ENCODE results near the gene CAMKMT. TPM values are rescaled to one million over a fixed set of nuclear protein-coding genes. Genes with fewer than 3 reads are reported as not detected.

CAMKMT gene
- total RNA-seq, 2 experiments from 2014 or later, result 11.3 to 12.0 TPM

DNA sequence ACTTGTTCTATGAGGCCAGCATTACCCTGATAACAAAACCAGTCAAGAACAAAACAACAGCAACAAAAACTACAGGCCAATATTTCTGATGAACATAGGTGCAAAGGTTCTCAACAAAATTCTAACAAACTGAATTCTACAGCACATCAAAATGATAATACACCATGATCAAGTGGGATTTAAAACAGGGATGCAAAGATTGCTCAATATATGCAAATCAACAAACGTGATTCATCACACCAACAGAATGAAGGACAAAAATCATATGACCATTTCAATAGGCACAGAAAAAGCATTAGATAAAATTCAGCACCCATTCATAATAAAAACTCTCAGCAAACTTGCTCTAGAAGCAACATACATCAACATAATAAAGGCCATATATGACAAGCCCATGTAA is 173.6 kb downstream of the CAMKMT start:
- POLR2A ChIA-PET, result no interaction called here
- CTCF ChIA-PET, result no interaction called here

GRCh38 chr2:44537264-44537663 is 175.5 kb downstream of the CAMKMT start:
- POLR2A ChIA-PET, result no interaction called here
- CTCF ChIA-PET, result no interaction called here

DNA sequence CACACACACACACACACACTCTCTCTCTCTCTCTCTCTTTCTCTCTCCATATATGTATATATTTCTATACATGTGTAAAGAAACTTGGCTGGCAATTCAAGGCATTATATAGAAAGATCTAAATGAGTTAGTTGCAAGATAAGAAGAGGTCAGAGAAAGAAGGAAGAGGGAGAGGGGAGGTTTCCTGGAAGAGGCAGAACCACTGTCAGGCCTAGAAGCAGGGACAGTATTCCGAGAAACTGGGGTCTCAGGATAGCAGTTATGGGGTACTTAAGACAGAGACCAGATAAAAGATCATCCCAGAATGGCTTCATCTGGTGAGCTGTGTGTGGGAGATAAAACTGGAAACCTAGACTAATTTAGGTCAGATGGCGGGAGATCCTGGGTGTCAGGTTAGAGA is 180.8 kb downstream of the CAMKMT start:
- ChIA-PET POLR2A (no interaction called here), CTCF (no interaction called here)

DNA sequence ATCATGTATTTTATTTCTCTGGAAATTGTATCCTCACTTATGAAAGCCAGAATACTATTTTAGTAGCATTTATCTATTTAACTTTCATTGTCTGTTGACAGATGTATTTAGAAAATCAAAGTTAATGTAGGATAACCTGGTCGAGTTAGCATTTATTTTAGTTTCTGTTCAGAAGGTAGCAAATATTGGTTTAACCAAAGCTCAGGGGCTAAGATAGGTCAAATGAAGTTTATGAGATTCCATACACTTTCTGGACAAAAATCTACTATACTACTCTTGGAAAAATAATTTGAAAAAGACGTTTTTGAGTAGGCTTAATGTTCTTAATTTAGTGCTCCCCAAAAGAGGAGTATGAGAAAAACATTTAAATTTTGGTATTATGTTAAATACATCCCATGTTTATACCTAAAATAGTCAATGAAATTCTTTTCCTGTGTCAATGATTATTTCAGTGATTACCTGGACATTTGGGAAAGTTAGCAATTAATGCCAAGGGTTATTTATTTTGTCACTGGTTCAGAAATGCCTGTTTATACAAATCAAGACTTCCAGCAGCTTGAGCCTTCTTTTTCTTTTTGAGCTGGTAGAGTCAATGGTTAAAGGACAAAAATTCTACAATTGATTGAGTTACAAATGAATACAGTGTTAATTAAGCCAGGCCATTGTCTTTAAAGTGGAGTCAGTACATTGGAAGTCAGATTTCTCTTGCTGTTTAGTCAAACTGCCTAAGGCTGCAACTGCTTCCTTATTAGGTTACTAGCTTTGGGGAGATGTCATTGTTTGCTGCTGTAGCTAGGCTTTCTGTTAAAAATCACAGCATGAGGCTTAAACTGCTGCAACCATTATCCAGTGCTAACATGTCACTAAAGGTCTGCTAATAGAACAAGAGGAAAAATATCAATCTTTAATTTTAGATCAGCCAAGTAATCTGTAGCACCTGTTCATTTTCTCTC is 182.3 kb downstream of the CAMKMT start:
- ChIA-PET CTCF (interaction anchor here (0.7 kb wide), 1 partner anchor 65 kb away, joined by 3 read pairs; no protein-coding TSS in a partner anchor), POLR2A (no interaction called here)

DNA sequence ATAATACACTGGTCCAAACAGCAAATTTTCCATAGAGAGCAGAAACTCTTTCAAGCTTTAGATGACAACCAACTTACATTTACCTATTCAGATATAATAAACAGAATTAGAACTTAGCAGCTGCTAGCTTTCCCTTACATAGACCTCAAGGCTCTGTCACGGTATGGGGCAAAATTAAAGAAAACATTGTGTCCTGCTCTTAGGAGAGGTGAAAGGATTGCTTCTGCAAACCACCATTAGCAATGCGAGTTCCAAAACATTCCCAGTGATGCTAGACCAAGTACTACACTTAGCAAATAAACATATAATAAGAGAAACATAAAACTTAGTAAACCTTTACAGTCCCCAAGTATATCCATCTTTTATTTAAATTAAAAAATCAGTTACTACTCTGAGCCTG is 183.3 kb downstream of the CAMKMT start:
- ChIA-PET POLR2A (no interaction called here), CTCF (no interaction called here)

DNA sequence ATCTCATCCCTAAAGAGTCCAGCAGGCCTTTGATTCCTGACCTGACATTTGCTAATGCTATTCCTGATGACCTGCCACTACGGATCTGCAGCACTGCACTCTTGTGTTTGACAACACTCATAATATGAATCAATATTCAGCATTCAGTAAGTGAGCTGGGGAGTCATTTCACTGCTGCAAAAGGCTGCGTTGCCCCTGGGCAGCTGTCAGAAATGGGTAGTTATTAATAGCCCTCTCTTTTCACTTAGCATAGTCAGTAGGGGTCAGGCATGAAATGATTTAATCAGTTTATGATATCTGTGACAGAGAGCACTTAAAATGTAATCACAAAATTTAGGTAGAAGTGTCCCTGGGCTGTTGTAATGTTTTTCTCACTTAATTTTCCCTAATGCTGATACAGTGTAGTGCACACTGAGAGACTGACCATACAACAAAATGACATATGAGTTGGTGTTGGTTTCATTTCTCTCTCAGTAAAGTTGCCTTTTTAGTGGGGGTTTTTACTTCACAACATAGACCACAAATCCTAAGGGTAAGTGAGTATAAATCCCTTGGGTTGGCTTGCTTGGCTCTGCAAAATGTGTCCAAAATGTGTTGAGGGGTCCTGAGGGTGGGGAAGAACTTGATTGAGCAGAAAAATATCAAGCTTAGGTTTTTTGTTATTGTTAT is 184.8 kb downstream of the CAMKMT start:
- ChIA-PET CTCF (no interaction called here), POLR2A (no interaction called here)

DNA sequence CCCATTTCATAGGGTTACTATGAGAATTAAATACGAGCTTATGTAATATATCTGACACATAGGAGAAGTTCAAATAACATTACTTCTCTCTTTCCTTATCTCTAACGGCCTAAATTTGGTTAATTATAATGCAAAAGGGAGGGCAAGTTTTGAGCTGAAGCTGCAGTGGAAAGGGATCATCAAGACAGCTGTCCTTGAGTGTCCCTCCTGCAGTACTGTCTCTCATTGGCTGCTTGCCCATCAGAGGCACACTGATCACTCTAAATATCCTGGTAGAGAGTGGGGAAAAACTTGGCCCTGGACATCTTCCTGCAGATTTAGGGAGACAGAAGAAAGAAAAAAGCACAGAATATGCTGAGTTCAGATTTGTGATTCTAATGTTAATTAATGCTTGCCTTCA is 186.0 kb downstream of the CAMKMT start:
- CTCF ChIA-PET, result no interaction called here
- POLR2A ChIA-PET, result no interaction called here

DNA sequence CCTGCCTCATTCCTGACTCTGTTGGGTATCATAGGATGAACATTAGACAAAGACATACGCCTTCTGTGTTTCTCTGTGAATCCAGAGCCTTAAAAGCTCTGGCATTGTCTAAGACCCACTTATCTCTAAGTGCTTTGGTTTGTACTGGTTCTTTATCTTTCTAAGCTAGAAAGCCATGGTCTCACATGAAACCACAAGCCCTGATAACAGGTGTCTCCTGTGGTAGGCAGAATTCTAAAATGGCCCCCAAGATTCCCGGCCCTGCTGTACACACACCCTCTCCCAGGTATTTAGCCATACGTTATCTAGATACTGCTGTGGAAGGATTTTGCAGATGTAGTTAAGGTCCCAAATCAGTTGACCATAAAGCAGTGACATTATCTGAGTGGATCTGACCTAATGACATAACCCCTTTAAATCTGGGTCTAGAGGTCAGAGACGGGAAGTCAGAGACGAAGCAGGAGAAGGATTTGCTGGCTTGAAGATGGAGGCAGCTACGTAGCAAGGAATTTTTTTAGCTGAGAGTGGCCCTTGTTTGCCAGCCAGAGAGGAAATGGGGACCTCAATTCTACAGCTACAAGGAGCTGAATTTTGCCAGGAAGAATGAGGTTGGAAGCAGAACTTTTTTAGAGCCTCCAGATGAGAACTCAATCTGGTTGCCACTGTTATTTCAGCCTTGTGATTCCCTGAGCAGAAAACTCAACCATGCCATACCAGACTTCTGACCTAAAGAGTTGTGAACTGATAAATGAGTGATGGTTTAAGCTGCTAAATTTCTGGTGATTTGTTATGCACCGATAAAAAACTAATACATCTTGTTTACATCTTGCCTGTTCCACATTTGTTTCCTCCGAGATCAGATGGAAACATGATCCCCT is 186.7 kb downstream of the CAMKMT start:
- CTCF ChIA-PET, result interaction anchor here (1.1 kb wide), 1 partner anchor 69 kb away, joined by 4 read pairs; no protein-coding TSS in a partner anchor
- POLR2A ChIA-PET, result interaction anchor here (0.6 kb wide), 1 partner anchor 254 kb away, joined by 16 read pairs; no protein-coding TSS in a partner anchor

DNA sequence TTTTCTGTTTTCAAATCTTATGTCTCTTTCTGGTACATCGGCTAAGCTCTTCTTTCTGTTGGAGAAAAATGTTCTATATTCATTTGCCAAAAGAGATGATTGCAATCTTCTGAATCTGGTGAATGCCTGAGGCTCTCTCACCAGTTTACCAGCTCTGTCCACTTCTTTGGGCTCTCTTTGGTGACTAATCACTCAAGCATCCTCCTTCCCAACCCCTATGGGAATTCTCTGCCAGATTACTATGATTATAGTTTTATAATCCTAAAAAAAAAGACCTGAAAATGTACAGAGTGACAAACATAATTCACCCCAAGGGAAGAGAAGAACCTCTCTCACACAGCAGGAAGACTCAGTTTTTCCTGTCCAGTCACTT is 187.3 kb downstream of the CAMKMT start:
- ChIA-PET CTCF (interaction anchor here (1.1 kb wide), 1 partner anchor 70 kb away, joined by 4 read pairs; no protein-coding TSS in a partner anchor), POLR2A (no interaction called here)

DNA sequence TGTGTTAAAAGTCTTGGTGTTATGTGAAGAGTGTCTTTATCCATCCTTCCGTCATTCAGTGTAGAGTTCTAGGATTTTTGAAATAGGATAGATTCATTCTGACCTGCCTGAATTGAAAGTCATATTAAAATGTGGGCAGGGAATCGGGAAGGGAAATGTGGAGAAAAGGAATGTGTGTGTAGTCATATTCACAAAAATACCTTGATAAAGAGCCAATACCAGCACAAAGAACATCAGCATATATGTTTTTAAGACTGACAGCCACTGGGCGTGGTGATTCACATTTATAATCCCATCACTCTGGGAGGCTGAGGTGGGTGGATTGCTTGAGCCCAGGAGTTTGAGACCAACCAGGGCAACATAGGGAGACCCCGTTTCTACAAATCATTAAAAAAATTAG is 188.1 kb downstream of the CAMKMT start:
- ChIA-PET POLR2A (no interaction called here), CTCF (no interaction called here)

DNA sequence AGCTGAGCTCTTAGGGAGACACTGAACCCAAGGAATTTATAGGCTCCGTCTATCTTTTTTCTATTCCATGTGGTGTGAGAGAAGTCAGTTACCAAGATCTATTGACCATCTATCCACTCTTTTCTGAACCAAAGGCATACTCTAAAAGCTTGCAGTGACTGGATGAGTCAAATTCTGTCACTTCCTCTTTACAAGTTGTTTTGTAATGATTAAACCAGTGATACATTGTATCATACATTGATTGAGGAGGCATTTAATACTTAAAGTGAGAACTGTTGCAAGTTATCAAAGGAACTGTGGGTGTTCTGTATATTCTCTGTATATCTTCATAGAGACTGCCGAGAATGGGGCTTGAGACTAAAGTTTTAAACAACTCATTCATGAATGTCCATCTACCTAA is 188.8 kb downstream of the CAMKMT start:
- ChIA-PET CTCF (no interaction called here), POLR2A (no interaction called here)

GRCh38 chr2:44551497-44551896 is 189.8 kb downstream of the CAMKMT start:
- POLR2A ChIA-PET, result no interaction called here
- CTCF ChIA-PET, result no interaction called here

- ChIA-PET CTCF (no interaction called here), POLR2A (no interaction called here)
Measured at GRCh38 chr2:44553456-44553855, 191.7 kb downstream of the CAMKMT start.

DNA sequence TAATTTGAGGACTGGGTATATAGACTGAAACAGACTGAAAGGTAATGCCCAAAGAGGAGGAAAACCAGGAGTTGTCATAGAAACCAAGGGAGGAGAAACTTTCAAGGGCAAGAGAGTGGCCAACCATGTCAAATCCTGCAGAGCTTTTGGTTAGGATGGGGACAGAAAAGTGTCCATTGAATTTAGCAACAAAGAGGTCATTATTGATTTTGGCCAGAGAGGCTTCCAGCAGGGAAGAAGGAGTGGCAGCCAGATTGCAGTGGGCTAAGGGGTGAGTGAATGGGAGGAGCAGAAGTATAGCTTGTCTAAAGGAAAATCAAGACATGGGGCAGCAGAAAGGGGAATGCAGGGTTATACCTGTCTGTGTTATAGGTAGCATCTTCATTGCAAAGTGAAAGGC is 194.0 kb downstream of the CAMKMT start:
- POLR2A ChIA-PET, result no interaction called here
- CTCF ChIA-PET, result interaction anchor here (0.6 kb wide), 1 partner anchor 586 kb away, joined by 3 read pairs; no protein-coding TSS in a partner anchor

DNA sequence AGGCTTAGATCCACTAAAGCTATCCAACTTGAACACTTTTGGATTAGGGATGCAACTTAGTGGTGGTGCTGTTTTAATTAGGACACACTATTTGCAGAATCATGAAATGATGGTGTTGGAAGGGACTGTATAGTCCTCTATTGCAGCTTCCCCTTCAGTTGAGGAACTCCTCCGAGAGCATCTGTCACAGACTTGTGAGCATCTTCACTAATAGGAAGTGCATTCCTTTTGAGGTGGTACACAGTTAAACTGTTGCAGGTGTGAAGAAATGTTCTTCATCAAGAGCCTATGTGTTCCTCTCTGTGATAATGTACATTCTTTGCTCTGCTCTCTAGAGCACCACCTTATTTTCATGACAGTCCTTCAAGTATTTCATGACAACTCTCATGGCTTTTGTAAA is 197.4 kb downstream of the CAMKMT start:
- CTCF ChIA-PET, result no interaction called here
- POLR2A ChIA-PET, result no interaction called here

- CTCF ChIA-PET, result interaction anchor here (0.8 to 1.6 kb wide), 3 partner anchors 59 to 396 kb away, joined by 3 to 6 read pairs (median 3); no protein-coding TSS in a partner anchor
- POLR2A ChIA-PET, result no interaction called here
Measured at GRCh38 chr2:44560352-44560751, 198.6 kb downstream of the CAMKMT start.

- CTCF ChIA-PET, result interaction anchor here (1.6 kb wide), 1 partner anchor 395 kb away, joined by 6 read pairs; no protein-coding TSS in a partner anchor
- POLR2A ChIA-PET, result no interaction called here
Measured at GRCh38 chr2:44560941-44561340, 199.2 kb downstream of the CAMKMT start.

DNA sequence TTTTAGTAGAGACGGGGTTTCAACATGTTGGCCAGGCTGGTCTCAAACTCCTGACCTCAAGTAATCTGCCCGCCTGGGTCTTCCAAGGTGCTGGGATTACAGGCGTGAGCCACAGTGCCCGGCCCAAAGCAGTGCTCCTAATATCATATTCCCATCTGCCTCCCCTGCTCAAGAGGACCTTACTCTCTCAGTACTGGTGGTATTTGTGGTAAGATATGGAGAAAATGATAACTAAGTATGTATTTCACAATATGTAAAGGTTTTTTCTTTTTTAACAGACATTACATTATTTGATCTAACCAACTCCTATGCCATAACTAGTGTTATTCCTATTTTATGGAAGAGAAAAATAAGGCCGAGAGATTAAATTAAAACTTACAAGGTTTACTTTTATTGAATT is 201.0 kb downstream of the CAMKMT start:
- POLR2A ChIA-PET, result no interaction called here
- CTCF ChIA-PET, result interaction anchor here (1.2 kb wide), 1 partner anchor 83 kb away, joined by 5 read pairs; no protein-coding TSS in a partner anchor

DNA sequence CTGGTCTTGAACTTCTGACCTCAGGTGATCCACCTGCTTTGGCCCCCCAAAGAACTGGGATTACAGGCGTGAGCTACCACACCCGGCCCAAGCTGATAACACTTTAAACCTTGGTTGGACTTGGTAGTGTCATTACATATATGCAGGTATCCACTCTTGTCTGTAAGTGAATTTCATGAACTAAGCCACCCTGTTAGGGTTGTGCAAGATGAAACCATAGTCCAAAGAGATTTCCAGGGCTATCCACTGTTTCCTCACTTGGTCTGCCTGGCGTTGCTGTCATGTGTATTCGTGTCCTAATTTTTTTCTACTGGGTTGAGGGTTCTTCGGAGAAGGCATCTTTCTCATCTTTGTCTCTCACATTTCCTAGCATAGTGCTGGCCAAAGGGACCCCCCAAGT is 203.0 kb downstream of the CAMKMT start:
- POLR2A ChIA-PET, result no interaction called here
- CTCF ChIA-PET, result no interaction called here

DNA sequence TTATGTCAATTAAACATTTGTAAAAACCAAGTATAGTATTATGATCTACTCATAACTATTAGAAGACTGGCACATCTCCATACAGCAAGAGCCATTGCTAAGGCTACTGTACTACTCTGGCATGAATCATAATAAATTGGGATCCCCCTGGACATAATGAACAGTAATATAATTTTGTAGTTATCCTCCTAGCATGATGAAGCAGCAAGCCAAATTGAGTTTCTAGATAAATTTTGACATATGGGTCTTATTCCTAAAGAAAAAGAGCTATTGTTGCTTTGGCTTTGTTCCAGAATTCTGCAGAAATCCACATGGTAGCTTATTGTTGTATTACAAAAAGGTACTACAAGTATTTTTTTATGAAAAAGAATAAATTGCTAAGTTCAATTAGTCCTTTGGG is 204.3 kb downstream of the CAMKMT start:
- CTCF ChIA-PET, result no interaction called here
- POLR2A ChIA-PET, result no interaction called here

Measured in activated CD8-positive, alpha-beta memory T cell treated with anti-CD3 and anti-CD28 coated beads for 36 hours (primary cell).